GM19372 (cell line): Measurements from ENCODE around the gene MYO15B.

Experiments used
- ATAC-seq: cut with Tn5 transposase; IDR thresholded peaks from one replicate; pipeline ENCODE4 v1.9.1; 2021; ENCODE audit warnings: mild to moderate bottlenecking, low read depth, moderate library complexity; ENCODE audit not compliant: unreplicated experiment

The MYO15B gene

DNA sequence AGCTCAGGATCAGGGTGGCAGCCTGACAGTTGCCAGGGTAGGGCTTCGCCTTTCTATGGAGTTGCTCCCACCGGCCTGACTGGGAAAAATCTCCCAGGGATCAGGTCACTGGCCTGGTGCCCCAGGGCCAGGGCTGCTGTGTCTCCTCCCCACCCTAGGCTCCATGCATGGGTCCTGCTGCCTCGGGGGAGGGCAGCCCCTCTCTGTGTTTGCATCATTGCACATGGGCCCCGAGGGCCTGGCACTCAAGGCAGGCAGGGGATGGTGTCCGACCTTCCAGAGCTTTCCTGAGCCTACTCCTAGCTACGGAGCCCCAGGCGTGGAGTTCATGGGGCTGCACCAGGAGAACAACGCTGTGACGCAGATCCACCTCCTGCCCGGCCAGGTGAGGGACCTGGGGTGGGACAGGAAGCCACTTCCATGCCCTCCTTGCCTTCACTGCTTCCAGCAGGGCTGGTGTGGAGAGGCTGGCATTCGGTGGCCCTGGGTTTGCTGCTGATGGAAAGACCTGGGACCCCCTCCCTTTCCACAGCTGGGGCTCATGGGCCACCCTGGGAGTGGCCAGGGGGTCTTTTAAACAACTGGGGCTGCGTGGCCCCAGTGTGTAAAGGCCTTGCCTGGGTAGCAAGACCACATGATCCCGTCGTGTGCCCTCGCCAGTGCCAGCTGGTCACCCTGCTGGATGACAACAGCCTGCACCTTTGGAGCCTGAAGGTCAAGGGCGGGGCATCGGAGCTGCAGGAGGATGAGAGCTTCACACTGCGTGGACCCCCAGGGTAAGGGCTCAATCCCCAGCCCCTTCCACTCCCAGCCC is 29.5 kb upstream of the MYO15B start:
- ATAC-seq = no peak

DNA sequence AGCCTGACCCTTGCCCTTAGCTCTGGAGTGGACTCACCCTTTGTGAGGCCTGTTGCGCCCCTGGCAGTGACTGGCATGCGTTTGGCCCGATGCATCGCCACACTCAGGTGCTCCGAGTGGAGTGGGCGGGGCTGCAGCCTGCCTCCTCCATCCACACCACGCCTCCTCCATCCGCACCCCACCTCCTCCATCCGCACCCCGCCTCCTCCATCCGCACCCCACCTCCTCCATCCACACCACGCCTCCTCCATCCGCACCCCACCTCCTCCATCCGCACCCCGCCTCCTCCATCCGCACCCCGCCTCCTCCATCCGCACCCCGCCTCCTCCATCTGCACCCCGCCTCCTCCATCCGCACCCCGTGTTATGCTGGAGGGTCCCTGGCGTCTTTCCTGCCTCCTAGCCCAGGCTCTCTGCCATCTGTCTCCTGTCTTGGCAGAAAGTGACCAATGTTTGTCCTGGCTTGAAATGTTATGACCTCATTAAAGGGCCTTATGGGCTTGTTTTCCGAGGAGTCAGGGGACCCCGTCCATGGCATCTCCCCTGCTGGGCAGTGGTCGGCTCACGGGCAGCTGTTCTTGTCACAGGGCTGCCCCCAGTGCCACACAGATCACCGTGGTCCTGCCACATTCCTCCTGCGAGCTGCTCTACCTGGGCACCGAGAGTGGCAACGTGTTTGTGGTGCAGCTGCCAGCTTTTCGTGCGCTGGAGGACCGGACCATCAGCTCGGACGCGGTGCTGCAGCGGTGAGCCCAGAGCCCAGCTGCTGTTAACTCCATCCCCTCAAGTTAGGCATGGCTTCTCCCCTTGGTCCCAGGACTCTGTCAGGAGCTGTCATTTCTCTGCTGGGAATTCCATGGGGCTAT is 28.7 kb upstream of the MYO15B start:
- no peak for ATAC-seq

DNA sequence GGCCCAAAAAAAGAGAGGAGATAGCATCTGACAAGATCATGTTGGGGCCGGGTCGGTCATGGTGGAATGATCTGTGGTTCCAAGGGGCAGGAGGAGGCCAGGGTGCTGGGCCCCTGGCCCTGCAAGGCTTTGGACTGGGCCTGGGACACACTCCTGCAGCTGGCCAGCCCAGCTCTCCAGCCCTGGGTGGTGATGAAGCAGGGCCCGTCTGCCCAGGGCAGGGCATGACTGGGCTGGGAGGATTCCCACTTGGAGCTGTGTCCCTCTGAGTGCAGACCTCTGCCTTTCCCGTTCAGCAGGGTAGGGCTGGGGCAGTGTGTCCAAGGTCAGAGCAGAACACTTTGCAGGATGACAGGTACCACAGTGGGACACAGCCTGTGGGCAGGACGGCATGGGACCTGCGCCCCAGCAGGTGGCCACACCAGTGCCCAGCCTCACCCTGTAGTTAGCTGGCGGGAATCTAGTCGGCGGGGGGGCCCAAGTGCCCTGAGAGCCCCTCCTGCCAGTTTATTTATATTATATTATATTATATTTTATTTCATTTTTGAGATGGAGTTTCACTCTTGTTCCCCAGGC is 27.6 kb upstream of the MYO15B start:
- no peak for ATAC-seq

DNA sequence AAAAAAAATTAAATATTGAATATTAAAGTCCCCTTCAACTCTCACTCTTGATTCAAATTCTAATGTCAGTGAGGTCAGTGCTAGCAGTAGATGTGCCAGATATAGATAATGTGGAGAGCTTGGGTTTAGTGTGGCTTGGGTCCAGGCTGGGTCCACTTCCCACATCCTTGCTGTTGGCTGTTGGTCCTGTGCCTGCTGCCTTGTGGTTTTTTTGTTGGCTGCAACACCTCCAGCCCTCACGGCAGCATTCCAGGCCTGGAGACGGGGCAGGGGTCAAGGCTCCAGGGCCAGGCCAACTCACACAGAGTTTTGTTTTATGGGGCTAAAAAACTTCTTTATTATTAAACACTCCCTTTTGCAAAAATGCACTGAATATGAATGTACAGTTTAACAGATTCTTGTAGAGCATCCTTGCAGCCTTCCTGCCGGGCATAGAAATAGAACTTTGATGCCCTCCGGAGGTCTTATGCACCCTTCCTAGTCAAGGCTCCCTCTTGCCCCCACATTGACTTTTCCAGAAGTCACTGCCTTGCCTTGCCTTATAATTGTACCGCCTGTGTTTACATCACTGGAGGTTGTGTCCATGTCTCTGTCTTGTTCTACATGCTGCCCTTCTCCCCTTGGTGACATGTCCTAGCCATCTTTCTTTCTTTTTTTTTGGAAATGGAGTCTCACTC is 25.5 kb upstream of the MYO15B start:
- ATAC-seq = no peak

DNA sequence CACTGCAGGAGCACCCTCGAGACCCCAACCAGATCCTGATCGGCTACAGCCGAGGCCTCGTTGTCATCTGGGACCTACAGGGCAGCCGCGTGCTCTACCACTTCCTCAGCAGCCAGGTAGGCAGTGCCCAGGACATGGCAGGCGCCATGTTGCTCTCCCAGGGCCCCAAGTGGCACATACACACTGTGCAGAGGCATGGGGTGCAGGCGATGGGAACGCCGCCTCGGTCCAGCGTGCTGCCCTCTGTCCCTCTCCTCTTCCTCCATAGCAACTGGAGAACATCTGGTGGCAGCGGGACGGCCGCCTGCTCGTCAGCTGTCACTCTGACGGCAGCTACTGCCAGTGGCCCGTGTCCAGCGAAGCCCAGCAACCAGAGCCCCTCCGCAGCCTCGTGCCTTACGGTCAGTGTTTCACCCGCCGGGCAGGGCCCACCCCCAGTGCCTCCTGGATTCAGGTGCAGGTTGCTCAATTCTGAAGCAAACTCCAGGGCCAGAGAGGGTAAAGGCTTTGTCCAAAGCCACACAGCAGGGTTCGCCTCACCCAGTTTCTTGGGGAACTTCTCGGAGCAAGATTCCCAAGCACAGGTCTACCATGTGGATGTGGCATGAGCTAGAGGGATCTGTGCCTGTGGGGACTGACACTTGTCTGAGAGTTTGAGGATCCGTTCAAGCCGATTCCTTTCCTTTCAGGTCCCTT is 24.4 kb upstream of the MYO15B start:
- ATAC-seq = no peak

DNA sequence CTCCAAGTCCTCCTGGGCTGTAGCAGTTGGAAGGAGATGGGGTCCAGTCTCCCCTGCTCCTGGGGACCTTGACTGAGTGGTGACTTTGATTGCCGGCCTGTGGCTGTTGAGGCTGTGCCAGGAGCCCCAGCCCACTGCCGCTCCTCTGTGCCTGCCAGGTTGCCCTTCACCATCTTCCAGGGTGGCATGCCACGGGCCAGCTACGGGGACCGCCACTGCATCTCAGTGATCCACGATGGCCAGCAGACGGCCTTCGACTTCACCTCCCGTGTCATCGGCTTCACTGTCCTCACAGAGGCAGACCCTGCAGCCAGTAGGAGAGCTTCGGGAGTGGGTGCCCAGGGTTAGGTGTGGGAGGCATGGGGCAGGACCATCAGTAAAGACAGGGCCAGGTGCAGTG is 23.4 kb upstream of the MYO15B start:
- no peak for ATAC-seq

DNA sequence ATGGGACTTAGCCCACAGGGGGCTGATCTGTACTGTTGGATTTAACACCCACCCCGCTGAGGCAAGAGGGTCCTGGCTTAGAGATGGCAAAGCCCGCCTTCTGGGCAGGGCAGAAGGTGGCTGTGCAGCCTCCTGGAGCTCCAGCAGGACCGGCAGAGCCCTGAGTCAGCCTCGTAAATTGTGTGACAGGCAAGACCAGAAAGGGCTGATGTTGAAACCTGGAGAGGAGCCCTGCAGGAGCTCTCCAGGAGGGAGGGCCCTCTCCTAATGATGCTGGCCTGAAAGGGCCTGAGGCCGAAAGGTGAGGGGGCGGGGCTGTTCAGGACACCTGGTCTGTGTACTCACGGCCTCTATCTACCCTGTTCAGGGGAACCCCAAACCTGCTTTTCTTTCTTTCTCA is 22.5 kb upstream of the MYO15B start:
- ATAC-seq = no peak

DNA sequence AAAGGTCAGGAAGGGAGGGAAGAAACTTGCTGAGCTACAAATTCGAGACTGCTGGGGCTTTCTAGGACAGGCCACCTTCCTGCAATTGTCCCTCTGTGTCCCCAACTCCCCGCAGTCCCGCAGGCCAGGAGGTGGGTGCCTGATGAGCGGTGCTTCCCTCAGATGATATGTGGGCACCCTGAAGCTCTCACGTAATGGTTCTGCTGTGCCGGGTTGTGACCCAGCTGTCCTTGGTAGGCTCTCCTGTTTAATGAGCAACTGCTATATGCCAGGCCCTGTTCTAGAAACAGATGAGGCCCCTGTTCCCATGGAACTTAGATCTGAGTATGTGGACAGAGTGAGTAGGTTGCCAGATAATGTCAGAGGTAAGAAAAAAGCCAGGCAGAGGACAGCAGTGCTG is 22.0 kb upstream of the MYO15B start:
- no peak for ATAC-seq

DNA sequence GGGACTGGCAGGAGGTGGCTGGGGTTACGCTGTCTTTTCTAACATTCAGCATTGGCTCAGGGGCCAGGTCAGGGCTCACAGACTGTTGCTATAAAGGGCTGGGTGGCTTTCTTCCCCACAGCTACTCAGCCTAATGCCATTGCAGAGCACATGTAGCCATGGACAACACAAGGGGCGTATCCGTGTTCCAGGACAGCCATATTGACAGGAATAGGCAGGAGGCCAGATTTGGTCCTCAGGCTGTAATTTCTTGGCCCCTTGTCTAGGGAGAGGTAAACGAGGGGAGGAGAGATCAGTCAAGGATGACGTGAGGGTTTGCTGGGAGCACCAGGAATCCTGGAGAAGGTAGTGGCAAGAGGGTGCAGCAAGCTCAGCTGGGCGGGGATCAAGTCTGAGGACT is 21.2 kb upstream of the MYO15B start:
- no peak for ATAC-seq

DNA sequence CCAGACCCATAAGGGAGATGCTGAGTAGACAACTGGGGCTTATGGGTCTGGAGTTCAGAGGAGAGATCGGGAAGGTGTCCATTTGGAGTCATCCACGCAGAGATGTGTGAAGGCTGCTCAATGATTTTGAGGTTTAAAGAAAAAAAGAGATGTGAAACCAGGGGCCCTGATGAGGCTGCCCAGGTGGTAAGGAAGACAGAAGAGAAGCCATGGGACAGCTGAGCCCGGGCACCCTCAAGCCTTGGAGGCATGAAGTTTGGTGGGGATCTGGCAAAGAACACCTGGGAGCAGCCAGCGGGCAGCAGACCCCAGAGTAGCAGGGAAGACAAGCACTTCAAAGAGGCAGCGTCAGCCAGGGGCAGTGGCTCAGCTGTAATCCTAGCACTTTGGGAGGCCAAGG is 20.8 kb upstream of the MYO15B start:
- no peak for ATAC-seq

DNA sequence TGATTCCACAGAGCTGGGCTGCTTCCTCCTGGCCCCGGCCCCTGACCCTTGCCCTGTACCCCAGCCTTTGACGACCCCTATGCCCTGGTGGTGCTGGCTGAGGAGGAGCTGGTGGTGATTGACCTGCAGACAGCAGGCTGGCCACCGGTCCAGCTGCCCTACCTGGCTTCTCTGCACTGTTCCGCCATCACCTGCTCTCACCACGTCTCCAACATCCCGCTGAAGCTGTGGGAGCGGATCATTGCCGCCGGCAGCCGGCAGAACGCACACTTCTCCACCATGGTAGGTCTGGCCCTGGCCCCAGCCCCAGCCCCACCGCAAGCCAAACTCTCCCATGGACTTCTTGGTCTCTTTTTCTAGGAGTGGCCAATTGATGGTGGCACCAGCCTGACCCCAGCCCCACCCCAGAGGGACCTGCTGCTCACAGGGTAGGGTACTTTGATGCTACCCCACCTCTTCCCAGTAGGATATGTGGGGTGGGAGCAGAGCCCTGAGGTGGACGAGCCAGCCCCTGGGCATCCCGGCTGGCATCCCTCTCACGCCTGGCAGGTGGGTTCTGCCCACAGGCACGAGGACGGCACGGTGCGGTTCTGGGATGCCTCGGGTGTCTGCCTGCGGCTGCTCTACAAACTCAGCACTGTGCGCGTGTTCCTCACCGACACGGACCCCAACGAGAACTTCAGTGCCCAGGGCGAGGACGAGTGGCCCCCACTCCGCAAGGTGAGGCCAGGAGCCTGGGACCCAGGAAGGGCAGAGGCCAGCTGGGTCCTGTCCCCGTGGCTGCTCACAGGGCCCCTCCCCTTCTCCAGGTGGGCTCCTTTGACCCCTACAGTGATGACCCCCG is 19.0 kb upstream of the MYO15B start:
- ATAC-seq = no peak

DNA sequence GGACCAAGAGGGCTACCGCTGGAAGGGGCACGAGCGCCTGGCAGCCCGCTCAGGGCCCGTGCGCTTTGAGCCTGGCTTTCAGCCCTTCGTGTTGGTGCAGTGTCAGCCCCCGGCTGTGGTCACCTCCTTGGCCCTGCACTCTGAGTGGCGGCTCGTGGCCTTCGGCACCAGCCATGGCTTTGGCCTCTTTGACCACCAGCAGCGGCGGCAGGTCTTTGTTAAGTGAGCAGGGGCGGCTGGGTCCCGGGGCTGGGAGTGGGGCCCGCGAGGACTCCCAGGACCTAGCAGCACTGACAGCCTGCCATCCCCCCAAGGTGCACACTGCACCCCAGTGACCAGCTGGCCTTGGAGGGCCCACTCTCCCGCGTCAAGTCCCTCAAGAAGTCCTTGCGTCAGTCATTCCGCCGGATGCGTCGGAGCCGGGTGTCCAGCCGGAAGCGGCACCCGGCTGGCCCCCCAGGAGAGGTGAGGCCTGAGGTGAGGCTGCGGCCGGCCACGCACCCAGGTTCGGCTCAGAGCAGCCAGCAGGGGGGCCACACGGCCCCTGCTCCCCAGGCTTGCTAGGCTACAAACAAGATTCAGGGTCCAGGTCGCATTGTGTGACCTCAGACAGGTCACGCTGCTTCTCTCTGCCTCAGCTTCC is 17.4 kb upstream of the MYO15B start:
- no peak for ATAC-seq

DNA sequence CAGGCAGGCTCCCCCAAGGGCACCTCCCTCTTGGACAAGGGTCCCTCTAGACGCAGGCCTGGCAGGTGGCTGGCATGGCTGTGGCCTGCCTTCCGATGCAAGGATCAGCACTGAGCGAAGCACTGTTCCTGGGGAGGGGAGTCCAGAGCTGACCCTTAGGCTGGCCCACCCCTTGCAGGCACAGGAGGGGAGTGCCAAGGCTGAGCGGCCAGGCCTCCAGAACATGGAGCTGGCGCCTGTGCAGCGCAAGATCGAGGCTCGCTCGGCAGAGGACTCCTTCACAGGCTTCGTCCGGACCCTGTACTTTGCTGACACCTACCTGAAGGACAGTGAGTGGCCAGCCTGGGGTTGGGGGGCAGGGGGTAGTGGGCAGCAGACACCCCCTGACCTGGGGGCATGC is 16.8 kb upstream of the MYO15B start:
- no peak for ATAC-seq

DNA sequence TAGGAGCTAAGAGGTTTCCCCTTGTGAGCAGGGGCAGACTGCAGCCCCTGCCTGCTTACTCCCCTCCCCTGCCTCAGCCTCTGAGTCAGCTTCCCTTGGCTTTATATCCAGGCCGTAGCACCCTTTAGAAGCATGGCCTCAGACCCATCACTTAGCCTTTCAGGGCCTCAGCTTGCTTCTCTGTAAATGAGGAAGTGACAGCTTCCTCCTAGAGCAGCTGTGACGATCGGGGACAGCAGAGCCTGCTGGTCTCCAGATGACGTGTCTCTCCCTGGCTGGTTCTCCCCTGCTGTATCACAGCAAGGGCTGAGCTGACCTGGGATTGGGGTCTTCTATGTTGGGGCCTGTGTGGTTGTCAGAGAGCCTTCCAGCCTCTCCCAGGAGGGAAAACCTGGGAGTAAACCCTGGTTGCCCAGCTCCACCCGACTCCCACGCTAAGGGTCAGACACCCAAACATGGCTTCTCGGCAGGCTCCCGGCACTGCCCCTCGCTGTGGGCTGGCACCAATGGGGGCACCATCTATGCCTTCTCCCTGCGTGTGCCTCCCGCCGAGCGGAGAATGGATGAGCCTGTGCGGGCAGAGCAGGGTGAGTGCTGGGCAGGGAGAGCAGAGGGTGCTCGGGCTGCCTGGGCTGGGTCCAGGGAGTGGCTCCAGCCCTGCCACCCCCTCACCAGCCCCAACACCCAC is 16.3 kb upstream of the MYO15B start:
- no peak for ATAC-seq

DNA sequence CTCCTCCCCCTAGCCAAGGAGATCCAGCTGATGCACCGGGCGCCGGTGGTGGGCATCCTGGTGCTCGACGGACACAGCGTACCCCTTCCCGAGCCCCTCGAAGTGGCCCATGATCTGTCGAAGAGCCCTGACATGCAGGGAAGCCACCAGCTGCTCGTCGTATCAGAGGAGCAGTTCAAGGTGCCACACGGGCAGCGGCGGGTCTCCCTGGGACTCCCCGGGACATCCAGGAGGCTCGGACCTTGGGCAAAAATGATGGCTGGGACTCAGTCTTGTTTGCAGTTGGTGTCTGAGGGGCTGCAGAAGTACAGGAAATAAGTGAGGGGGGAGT is 15.8 kb upstream of the MYO15B start:
- no peak for ATAC-seq

DNA sequence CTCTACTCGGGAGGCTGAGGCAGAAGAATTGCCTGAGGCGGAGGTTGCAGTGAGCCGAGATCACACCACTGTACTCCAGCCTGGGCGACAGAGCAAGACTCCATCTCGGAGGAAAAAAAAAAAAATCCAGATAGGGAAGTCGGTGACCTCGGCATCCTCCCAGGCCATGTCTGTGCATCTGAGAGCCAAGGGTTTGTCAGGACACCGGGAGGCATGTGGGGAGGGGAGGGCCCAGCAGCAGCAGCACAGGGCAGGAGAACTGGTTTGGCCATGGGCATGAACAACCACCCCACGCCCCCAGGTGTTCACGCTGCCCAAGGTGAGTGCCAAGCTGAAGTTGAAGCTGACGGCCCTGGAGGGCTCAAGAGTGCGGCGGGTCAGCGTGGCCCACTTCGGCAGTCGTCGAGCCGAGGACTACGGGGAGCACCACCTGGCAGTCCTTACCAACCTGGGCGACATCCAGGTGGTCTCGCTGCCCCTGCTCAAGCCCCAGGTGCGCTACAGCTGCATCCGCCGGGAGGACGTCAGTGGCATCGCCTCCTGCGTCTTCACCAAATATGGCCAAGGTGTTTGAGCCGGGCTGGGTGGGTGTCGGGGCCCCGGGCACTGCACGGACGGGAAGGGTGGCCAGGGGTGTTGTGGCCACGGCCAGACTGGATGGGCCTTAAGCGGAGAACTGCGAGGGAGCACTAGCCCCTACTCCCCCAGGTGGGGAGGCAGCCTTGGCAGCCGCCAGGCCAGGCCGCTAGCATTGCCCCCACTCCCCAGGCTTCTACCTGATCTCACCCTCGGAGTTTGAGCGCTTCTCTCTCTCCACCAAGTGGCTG is 14.7 kb upstream of the MYO15B start:
- ATAC-seq = no peak

DNA sequence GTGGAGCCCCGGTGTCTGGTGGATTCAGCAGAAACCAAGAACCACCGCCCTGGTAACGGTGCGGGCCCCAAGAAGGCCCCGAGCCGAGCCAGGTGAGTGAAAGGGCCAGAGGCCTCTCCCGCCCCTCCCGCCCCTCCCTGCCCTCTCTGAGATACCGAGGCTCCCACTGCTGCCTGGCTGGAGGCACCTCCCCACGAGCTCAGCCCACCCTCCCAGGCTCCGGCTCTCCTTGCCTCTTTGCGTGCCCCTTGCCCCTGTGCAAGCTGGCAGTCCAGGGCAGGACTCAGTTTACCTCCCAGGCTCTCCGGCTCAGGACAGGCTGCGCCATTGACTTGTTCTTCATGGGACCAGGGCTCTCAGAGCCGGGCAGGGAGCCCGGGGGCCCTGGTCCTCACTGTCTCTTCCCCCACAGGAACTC is 14.1 kb upstream of the MYO15B start:
- no peak for ATAC-seq

DNA sequence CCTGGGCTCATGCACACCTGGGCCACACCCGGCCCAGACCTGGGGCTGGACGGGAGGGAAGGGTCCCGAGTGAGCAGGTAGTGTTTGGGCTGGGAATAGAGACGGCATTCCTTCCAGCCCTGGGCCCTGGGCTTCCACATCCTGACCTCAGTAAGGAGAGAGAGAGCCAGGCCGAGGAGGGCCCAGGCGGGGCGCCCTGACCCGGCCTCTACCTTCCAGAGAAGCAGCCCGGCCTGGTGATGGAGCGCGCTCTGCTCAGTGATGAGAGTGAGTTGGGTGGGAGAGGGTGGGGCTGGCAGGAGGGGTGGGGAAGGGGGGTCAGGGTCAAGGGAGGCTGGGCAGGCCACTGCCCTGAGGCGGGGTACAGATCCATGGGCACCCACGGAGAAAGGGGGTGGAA is 13.6 kb upstream of the MYO15B start:
- no peak for ATAC-seq
